Keratinocyte (primary cell): ENCODE measurements around the gene FRMD3. TPM values are rescaled to one million over a fixed set of nuclear protein-coding genes. Genes with fewer than 3 reads are reported as not detected.

Experiments
- DNase-seq: peaks from one replicate; pipeline ENCODE4 v3.0.0-alpha.2; 2011; ENCODE audit warnings: low read depth, missing footprints, low spot score
- FAIRE-seq: peaks from 2 replicates; lab custom pipeline; 2011; peaks lifted over from hg19 to GRCh38; lab: Jason Lieb, UNC
- H2AFZ ChIP-seq: 2 replicates; pipeline ENCODE4 v1.6.0; 2012; ENCODE audit warnings: low read length, control low read depth, inconsistent platforms; ENCODE audit not compliant: control insufficient read depth
- H3K27ac ChIP-seq: 2 replicates; pipeline ENCODE4 v1.5.1; 2011; ENCODE audit warnings: low read length; ENCODE audit not compliant: control insufficient read depth, insufficient read depth
- H3K27me3 ChIP-seq: 3 replicates; pipeline ENCODE4 v1.6.0; 2011; ENCODE audit warnings: low read length; ENCODE audit not compliant: control insufficient read depth, insufficient read depth; ENCODE audit errors: extremely low read depth
- H3K36me3 ChIP-seq, 2 experiments: 2 replicates in 1 of 2; 3 replicates in 1 of 2; pipeline ENCODE4 v1.5.1; 2011; ENCODE audit warnings: low read length in 2 of 2, mild to moderate bottlenecking in 1 of 2; ENCODE audit not compliant: control insufficient read depth in 2 of 2, insufficient read depth in 2 of 2; ENCODE audit errors: extremely low read depth in 1 of 2
- H3K4me1 ChIP-seq: 3 replicates; pipeline ENCODE4 v1.5.1; 2011; ENCODE audit warnings: low read length; ENCODE audit not compliant: control insufficient read depth, insufficient read depth; ENCODE audit errors: extremely low read depth
- H3K4me2 ChIP-seq: 3 replicates; pipeline ENCODE4 v1.6.0; 2011; ENCODE audit warnings: low read depth, low read length; ENCODE audit not compliant: control insufficient read depth, insufficient read depth; ENCODE audit errors: extremely low read depth
- H3K4me3 ChIP-seq, 3 experiments: fragments of 200-600 bp in 1 of 3; sonication (generic) in 1 of 3; 2 replicates in 2 of 3; 3 replicates in 1 of 3; pipeline ENCODE4 v1.5.1; 2011 to 2016; ENCODE audit warnings: low read length in 3 of 3, mild to moderate bottlenecking in 3 of 3, control low read depth in 2 of 3, inconsistent platforms in 1 of 3, low read depth in 1 of 3, mixed read lengths in 1 of 3, mixed run types in 1 of 3, moderate library complexity in 1 of 3; ENCODE audit not compliant: control insufficient read depth in 2 of 3, insufficient read depth in 2 of 3; ENCODE audit errors: extremely low read depth in 1 of 3
- H3K79me2 ChIP-seq: 2 replicates; pipeline ENCODE4 v1.6.0; 2012; ENCODE audit warnings: low read length; ENCODE audit not compliant: control insufficient read depth, insufficient read depth
- H3K9ac ChIP-seq: 3 replicates; pipeline ENCODE4 v1.6.0; 2011; ENCODE audit warnings: low read length; ENCODE audit not compliant: control insufficient read depth, insufficient read depth; ENCODE audit errors: extremely low read depth
- H3K9me1 ChIP-seq: 3 replicates; pipeline ENCODE4 v1.6.0; 2011; ENCODE audit warnings: low read length; ENCODE audit not compliant: control insufficient read depth, insufficient read depth; ENCODE audit errors: extremely low read depth
- H3K9me3 ChIP-seq: 2 replicates; pipeline ENCODE4 v1.5.1; 2012; ENCODE audit warnings: low read depth, low read length; ENCODE audit not compliant: control insufficient read depth
- H4K20me1 ChIP-seq: 3 replicates; pipeline ENCODE4 v1.6.0; 2011; ENCODE audit warnings: low read length; ENCODE audit not compliant: control insufficient read depth, insufficient read depth; ENCODE audit errors: extremely low read depth
- EZH2 ChIP-seq: IDR thresholded peaks from one replicate; pipeline ENCODE4 v1.6.1; 2012; ENCODE audit warnings: inconsistent platforms, mild to moderate bottlenecking, low read length, moderate library complexity
- dilution Hi-C: fragments of 300-500 bp; cut with MboI; formaldehyde crosslinking; loops from one replicate; pipeline ENCODE4 v1.7.0; 2020; ENCODE audit warnings: low sequenced_read_pairs; ENCODE audit not compliant: extremely low pct_ligation_motif_present
- polyA plus RNA-seq, 5 experiments: library from polyadenylated mRNA; depleted of rRNA in 3 of 5; stranded (reverse) in 3 of 5; stranded (forward) in 1 of 5; unstranded in 1 of 5; fragments of >200 nt; gene quantifications; 1 replicate in 1 of 5; 2 replicates in 3 of 5; 3 replicates in 1 of 5; pipeline versions ENCODE4 v1.2.1 to v1.2.3, GENCODE V29; 2011 to 2012; ENCODE audit warnings: missing spikeins in 2 of 5, low read depth in 1 of 5, low replicate concordance in 1 of 5
- TF ChIP-seq, protein P1 (sequence below), 3 experiments: IDR thresholded peaks in 1 of 3; conservative IDR thresholded peaks in 1 of 3; optimal IDR thresholded peaks in 1 of 3; 2 replicates in 2 of 3; 3 replicates in 1 of 3; pipeline versions ENCODE3 to v1.5.1; 2011; ENCODE audit warnings: low read length in 3 of 3, mild to moderate bottlenecking in 3 of 3, moderate library complexity in 2 of 3, control low read depth in 1 of 3, inconsistent platforms in 1 of 3; ENCODE audit not compliant: insufficient read depth in 2 of 3; ENCODE audit errors: extremely low read depth in 1 of 3

FRMD3 gene
- polyA plus RNA-seq, 1 donor (not counting 4 experiments of a cell fraction or from before 2014, with no cell fraction given) = 0.21 TPM

DNA sequence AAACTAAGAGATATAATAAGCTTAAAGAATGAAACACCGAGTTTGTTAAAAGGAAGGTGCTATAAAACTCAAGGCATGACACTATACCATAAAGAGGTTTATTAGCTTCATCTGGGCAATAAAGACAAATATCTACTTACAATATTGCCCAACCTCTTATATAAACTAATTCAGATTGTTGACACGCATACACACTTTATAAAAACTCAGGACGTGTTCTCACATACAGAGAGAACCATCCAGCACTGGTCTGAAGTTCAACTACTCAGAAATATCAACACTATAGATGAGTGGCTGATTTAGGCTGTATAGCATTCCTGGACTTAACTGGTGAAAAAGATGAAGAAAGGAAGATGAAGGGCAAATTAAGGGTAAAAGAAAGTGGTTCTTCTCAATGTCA is 81.2 kb downstream of the FRMD3 start:
- Histone ChIP-seq H3K27me3 (no peaks in the 10 kb centered on the region), H3K9ac (no peak overlapping the region), H3K9me3 (no peaks in the 10 kb centered on the region), H2AFZ (no peak overlapping the region), H3K27ac (no peak overlapping the region), H3K9me1 (no peaks in the 10 kb centered on the region), H3K79me2 (no peaks in the 10 kb centered on the region), H3K36me3 (no peaks in the 10 kb centered on the region), H3K4me3 (no peak overlapping the region), H4K20me1 (no peaks in the 10 kb centered on the region), H3K4me2 (no peak overlapping the region), H3K4me1 (no peaks in the 10 kb centered on the region)
- DNase-seq (no peak), FAIRE-seq (no peak)
- TF ChIP-seq, protein P1, sequence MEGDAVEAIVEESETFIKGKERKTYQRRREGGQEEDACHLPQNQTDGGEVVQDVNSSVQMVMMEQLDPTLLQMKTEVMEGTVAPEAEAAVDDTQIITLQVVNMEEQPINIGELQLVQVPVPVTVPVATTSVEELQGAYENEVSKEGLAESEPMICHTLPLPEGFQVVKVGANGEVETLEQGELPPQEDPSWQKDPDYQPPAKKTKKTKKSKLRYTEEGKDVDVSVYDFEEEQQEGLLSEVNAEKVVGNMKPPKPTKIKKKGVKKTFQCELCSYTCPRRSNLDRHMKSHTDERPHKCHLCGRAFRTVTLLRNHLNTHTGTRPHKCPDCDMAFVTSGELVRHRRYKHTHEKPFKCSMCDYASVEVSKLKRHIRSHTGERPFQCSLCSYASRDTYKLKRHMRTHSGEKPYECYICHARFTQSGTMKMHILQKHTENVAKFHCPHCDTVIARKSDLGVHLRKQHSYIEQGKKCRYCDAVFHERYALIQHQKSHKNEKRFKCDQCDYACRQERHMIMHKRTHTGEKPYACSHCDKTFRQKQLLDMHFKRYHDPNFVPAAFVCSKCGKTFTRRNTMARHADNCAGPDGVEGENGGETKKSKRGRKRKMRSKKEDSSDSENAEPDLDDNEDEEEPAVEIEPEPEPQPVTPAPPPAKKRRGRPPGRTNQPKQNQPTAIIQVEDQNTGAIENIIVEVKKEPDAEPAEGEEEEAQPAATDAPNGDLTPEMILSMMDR (optimal IDR thresholded peaks at IDR 0.05 in 1 of 3, IDR thresholded peaks at IDR 0.05 in 1 of 3, conservative IDR thresholded peaks at IDR 0.05 in 1 of 3; ENCODE audit: extremely low read depth in 1 of 3, insufficient read depth in 2 of 3, low read length in 3 of 3) = no peak
- TF ChIP-seq EZH2 = no peak
- dilution Hi-C loops = no loop called here

GRCh38 chr9:83456226-83456625 is 82.0 kb downstream of the FRMD3 start:
- no peak for TF ChIP-seq EZH2
- TF ChIP-seq, protein P1 (optimal IDR thresholded peaks at IDR 0.05 in 1 of 3, IDR thresholded peaks at IDR 0.05 in 1 of 3, conservative IDR thresholded peaks at IDR 0.05 in 1 of 3; ENCODE audit: extremely low read depth in 1 of 3, insufficient read depth in 2 of 3, low read length in 3 of 3) = no peak
- no peaks in the 10 kb centered on the region for H3K4me1 ChIP-seq
- H3K9me1 ChIP-seq = no peaks in the 10 kb centered on the region
- no peak overlapping the region for H3K27ac ChIP-seq
- H3K36me3 ChIP-seq = no peaks in the 10 kb centered on the region
- no peaks in the 10 kb centered on the region for H3K9me3 ChIP-seq
- no peaks in the 10 kb centered on the region for H4K20me1 ChIP-seq
- no peak overlapping the region for H3K4me3 ChIP-seq
- no peaks in the 10 kb centered on the region for H3K79me2 ChIP-seq
- H3K9ac ChIP-seq = no peak overlapping the region
- dilution Hi-C loops = no loop called here
- no peak overlapping the region for H3K4me2 ChIP-seq
- FAIRE-seq (no peak), DNase-seq (no peak)
- no peaks in the 10 kb centered on the region for H3K27me3 ChIP-seq
- H2AFZ ChIP-seq = no peak overlapping the region
